Heart left ventricle (tissue), 16 donors: ENCODE results near the gene KCNS3. TPM values are rescaled to one million over a fixed set of nuclear protein-coding genes. Genes with fewer than 3 reads are reported as not detected.

Experiments used
- ATAC-seq, 4 donors: fragments of 200-7000 bp; cut with Tn5 transposase; one replicate each; pipeline ENCODE4 v1.9.1; 2020 to 2022; ENCODE audit warnings: moderate library complexity in 4 of 4, mild to moderate bottlenecking in 3 of 4, moderate number of reproducible peaks in 1 of 4
- DNase-seq, 5 donors: peaks; one replicate each; pipeline ENCODE4 v3.0.0-alpha.2; 2020
- H3K27ac ChIP-seq, 12 donors: fragments of 200-600 bp; sonication (generic) in 4 of 12; one replicate each; pipeline versions ENCODE4 v1.5.0 to v1.8.0; 2016 to 2022; ENCODE audit warnings: mild to moderate bottlenecking in 2 of 12
- H3K27me3 ChIP-seq, 9 donors: fragments of 200-600 bp; sonication (generic) in 2 of 9; one replicate each; pipeline versions ENCODE4 v1.5.1 to v1.8.0; 2016 to 2022; ENCODE audit warnings: mild to moderate bottlenecking in 3 of 9
- H3K36me3 ChIP-seq, 9 donors: fragments of 200-600 bp; sonication (generic) in 2 of 9; one replicate each; pipeline versions ENCODE4 v1.5.0 to v1.8.0; 2018 to 2022; ENCODE audit warnings: mild to moderate bottlenecking in 2 of 9
- H3K4me1 ChIP-seq, 12 donors: fragments of 200-600 bp; sonication (generic) in 4 of 12; one replicate each; pipeline versions ENCODE4 v1.5.0 to v1.8.0; 2016 to 2022; ENCODE audit warnings: mild to moderate bottlenecking in 3 of 12
- H3K4me3 ChIP-seq, 12 donors: fragments of 200-600 bp; sonication (generic) in 4 of 12; one replicate each; pipeline versions ENCODE4 v1.5.0 to v1.8.0; 2017 to 2022; ENCODE audit warnings: mild to moderate bottlenecking in 9 of 12, moderate library complexity in 4 of 12
- H3K9me3 ChIP-seq, 12 donors: fragments of 200-600 bp; sonication (generic) in 4 of 12; one replicate each; pipeline versions ENCODE4 v1.5.0 to v1.8.0; 2016 to 2022; ENCODE audit warnings: mild to moderate bottlenecking in 1 of 12
- CTCF ChIP-seq, 12 donors: fragments of 200-600 bp; sonication (generic) in 4 of 12; IDR thresholded peaks; one replicate each; pipeline versions ENCODE4 v1.5.0 to v1.8.0; 2018 to 2022; ENCODE audit warnings: antibody characterized with exemption in 12 of 12, mild to moderate bottlenecking in 5 of 12
- POLR2A ChIP-seq, 2 donors: fragments of 450-650 bp; IDR thresholded peaks; one replicate each; pipeline ENCODE4 v1.6.1; 2017; ENCODE audit warnings: antibody characterized with exemption in 2 of 2, mild to moderate bottlenecking in 2 of 2, moderate library complexity in 2 of 2
- WGBS, 4 donors: extraction: QIAGEN DNeasy Blood & Tissue Kit in 2 of 4; methylation state at CpG; one replicate each; pipeline versions ENCODE4 v1.1.5 to v1.1.7; 2013 to 2018; 5-methylcytosine and 5-hydroxymethylcytosine counted together
- intact Hi-C, 10 donors: fragments of 100-400 bp; cut with DNase I; formaldehyde crosslinking; loops; one replicate each; pipeline versions ENCODE4 v1.11.1 to v1.14.2; 2022
- polyA plus RNA-seq, 2 donors: library from polyadenylated mRNA; stranded (reverse); fragments of 200-250 nt; gene quantifications; one replicate each; pipeline ENCODE4 v1.2.3, GENCODE V29; 2013
- total RNA-seq, 9 donors: library from RNA; depleted of rRNA in 2 of 9; stranded (reverse); fragments of >200 nt in 2 of 9; fragmentation: NEBNext Ultra II Directional in 3 of 9; extraction: Animal tissue kit (Norgen Biotek cat#: 25700) in 3 of 9; gene quantifications; one replicate each; pipeline versions ENCODE4 v1.1.0 to v1.2.4, GENCODE V29; 2016 to 2023
- donor health status: ischemic (EF 13 %, LVEDD 7.1; RV severe dilation, severe dysfunction).
- donor health status: healthy with polysubstance abuse.
- donor health status: DM: no; HTN: yes; CAD: no.
- donor health status: DM: no; HTN: no; CAD: no.
- donor health status: ischemic (EF 25% LVEDD 6.9; RV normal size, moderate dysfunction).
- donor health status: ischemic (EF 25% LVEDD 5.7; RV mildly dilated, moderate dysfunction).
- donor health status: healthy.
- donor health status: DM: yes; HTN: yes; CAD: no.
- donor health status: ischemic (EF 35%, LVEDD 5.7; RV mildly dilated, moderate dysfunction).
- donor health status: nonischemic (EF 11% LVEDD 7.7; RV severe dilation, severe dysfunction).
- donor health status: DM: yes; HTN: yes; CAD: no.
- donor health status: PGD.
- donor health status: ischemic (EF 29% LVEDD 5.4; RV normal size, mild dysfunction).
- donor health status: nonischemic (EF 23%, LVEDD 6.1; RV moderate dilation, normal function).

KCNS3 gene
- total and polyA plus RNA-seq, 11 donors = 1.0 to 9.9 (median 2.5) TPM

- intact Hi-C loops = no loop called here
- DNase-seq (no peak), ATAC-seq (peak; percentile 87 to 96 (median 91))
- Histone ChIP-seq H3K4me3 (no peak overlapping the region), H3K27me3 (no peaks in the 10 kb centered on the region), H3K4me1 (peaks cover 0 to 8% (median 0%) of the 10 kb centered on the region in 12 donors), H3K9me3 (no peaks in the 10 kb centered on the region), H3K36me3 (no peaks in the 10 kb centered on the region), H3K27ac (peak overlapping the region in 1 of 12 donors; percentile 34)
- WGBS, 4 donors = 20 to 47% (median 40%) methylated on average over 2 of the region's 2 CpGs
- TF ChIP-seq POLR2A (IDR thresholded peaks at IDR 0.05) (no peak), CTCF (IDR thresholded peaks at IDR 0.05) (no peak)
Observed at GRCh38 chr2:17839959-17840358, 38.5 kb upstream of the KCNS3 start.

GRCh38 chr2:17843457-17843856, 35.0 kb upstream of the KCNS3 start:
- H3K36me3 ChIP-seq = no peaks in the 10 kb centered on the region
- no peak for DNase-seq
- H3K27me3 ChIP-seq = no peaks in the 10 kb centered on the region
- no peaks in the 10 kb centered on the region for H3K9me3 ChIP-seq
- 77 to 100% (median 95%) methylated on average over 2 of the region's 2 CpGs for WGBS, 4 donors
- no peak for ATAC-seq
- H3K27ac ChIP-seq = no peak overlapping the region
- H3K4me3 ChIP-seq = no peak overlapping the region
- TF ChIP-seq POLR2A (IDR thresholded peaks at IDR 0.05) = no peak
- TF ChIP-seq CTCF (IDR thresholded peaks at IDR 0.05) = no peak
- H3K4me1 ChIP-seq = peaks cover 0 to 8% (median 0%) of the 10 kb centered on the region in 12 donors
- intact Hi-C loops = no loop called here

- Histone ChIP-seq H3K27ac (no peak overlapping the region), H3K4me1 (no peaks in the 10 kb centered on the region), H3K36me3 (no peaks in the 10 kb centered on the region), H3K4me3 (no peak overlapping the region), H3K9me3 (no peaks in the 10 kb centered on the region), H3K27me3 (no peaks in the 10 kb centered on the region)
- intact Hi-C loops = no loop called here
- TF ChIP-seq CTCF (IDR thresholded peaks at IDR 0.05) = no peak
- TF ChIP-seq POLR2A (IDR thresholded peaks at IDR 0.05) = no peak
- DNase-seq (no peak), ATAC-seq (no peak)
- 75 to 90% (median 80%) methylated on average over 7 of the region's 7 CpGs for WGBS, 4 donors
Observed at GRCh38 chr2:17845806-17846205, 32.7 kb upstream of the KCNS3 start.

GRCh38 chr2:17846676-17847075, 31.8 kb upstream of the KCNS3 start:
- TF ChIP-seq CTCF (IDR thresholded peaks at IDR 0.05) = no peak
- no peak for TF ChIP-seq POLR2A (IDR thresholded peaks at IDR 0.05)
- Histone ChIP-seq H3K4me3 (no peak overlapping the region), H3K36me3 (no peaks in the 10 kb centered on the region), H3K9me3 (no peaks in the 10 kb centered on the region), H3K27ac (no peak overlapping the region), H3K27me3 (no peaks in the 10 kb centered on the region), H3K4me1 (peaks cover 0 to 2% (median 0%) of the 10 kb centered on the region in 12 donors)
- intact Hi-C loops = no loop called here
- WGBS, 4 donors = 90 to 94% (median 92%) methylated on average over 3 of the region's 3 CpGs
- DNase-seq (no peak), ATAC-seq (no peak)
